ENCODE results near the gene KIFAP3. TPM values are rescaled to one million over a fixed set of nuclear protein-coding genes. Genes with fewer than 3 reads are reported as not detected.

KIFAP3 gene
- polyA plus RNA-seq, 4 donors, result 39.6 to 54.5 (median 49.6) TPM

GRCh38 chr1:169999331-169999741 lies 75.2 kb downstream of the KIFAP3 start:
- peak in 2 of 4 donors; percentile 9 to 14 for DNase-seq (ENCODE audit: low read depth in 4 of 4, low spot score in 3 of 4)

- no peak for DNase-seq (ENCODE audit: low read depth in 4 of 4, low spot score in 3 of 4)
Measured at GRCh38 chr1:169995993-169996392, 78.5 kb downstream of the KIFAP3 start.

DNA sequence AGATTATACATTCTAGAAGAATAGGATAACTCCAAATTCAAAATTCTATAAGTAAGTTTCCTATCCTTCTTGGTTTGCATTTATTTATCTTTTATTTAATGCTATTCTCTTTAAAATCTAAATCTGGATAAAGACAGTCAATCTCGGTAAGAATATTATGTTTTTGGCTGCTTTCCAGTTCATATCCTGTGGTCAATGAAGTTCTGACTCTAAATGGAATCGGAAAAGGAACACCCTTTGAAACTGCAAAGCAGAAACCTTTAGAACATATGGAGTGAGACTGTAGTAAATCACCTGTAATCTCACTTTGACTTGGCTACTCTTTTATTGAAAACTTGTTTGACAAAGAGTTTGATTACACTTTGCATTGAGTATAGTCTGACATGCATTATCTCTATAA lies 85.2 kb downstream of the KIFAP3 start:
- no peak for DNase-seq (ENCODE audit: low read depth in 4 of 4, low spot score in 3 of 4)

GRCh38 chr1:169985757-169986156 lies 88.7 kb downstream of the KIFAP3 start:
- DNase-seq (ENCODE audit: low read depth in 4 of 4, low spot score in 3 of 4), result no peak

- DNase-seq (ENCODE audit: low read depth in 4 of 4, low spot score in 3 of 4), result no peak
Measured at GRCh38 chr1:169974067-169974466, 100.4 kb downstream of the KIFAP3 start.

DNA sequence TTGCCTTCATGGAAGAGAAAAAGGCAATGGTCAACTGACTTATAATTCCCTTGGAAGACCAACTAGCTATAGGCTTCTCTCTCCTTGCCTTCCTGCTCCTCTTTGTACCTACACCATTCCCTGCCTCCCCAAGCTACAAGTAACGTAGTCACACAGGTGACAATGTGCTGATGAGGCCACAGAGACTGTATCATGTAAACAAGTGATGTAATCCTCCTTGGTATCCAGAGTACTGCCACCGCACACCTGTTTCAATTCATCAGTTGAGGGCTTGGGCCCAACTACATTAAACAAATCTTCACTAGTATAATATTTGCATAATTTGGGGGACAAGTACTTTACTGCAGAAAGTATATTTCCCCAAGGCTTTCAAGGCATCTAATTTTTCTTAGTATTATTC lies 104.4 kb downstream of the KIFAP3 start:
- no peak for DNase-seq (ENCODE audit: low read depth in 4 of 4, low spot score in 3 of 4)

DNA sequence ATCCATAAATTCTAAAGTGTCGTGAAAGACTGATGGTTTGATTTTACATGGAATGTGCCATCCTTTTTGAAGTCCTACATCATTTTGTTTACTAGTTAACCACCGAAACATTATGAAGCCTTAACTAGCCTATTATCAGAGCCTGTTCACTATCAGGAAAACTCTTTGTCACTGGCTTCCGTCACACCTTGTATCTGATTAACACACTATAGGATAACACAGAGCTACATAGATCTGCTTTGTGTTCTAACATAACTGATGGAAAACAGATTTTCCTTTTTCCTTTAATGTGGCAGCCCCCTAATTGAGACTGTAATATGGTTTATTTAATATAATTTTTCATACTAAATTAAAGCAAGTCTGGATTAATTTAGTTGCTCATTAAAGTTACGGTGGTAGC lies 106.3 kb downstream of the KIFAP3 start:
- DNase-seq (ENCODE audit: low read depth in 4 of 4, low spot score in 3 of 4), result no peak

- no peak for DNase-seq (ENCODE audit: low read depth in 4 of 4, low spot score in 3 of 4)
Measured at GRCh38 chr1:169964206-169964605, 110.3 kb downstream of the KIFAP3 start.

DNA sequence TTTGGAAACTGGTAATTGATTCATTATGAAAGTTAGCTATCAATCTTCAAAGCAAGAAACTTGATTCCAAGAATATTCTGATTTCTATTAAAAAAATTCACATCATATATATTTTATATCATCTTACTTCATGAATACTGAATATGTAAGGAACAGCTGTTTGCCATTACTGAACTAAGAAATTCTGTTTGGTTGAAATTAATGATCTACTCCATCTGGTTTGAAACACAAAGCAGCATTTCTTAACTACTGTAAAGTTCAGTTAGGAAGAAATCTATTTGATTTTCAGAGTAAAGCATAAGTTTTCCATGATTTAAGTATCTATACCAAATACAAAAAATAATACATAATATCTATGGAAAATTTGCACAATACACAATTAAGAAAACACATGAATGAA lies 114.8 kb downstream of the KIFAP3 start:
- no peak for DNase-seq (ENCODE audit: low read depth in 4 of 4, low spot score in 3 of 4)

GRCh38 chr1:169958987-169959386 lies 115.5 kb downstream of the KIFAP3 start:
- no peak for DNase-seq (ENCODE audit: low read depth in 4 of 4, low spot score in 3 of 4)

- no peak for DNase-seq (ENCODE audit: low read depth in 4 of 4, low spot score in 3 of 4)
Measured at GRCh38 chr1:169957884-169958283, 116.6 kb downstream of the KIFAP3 start.

DNA sequence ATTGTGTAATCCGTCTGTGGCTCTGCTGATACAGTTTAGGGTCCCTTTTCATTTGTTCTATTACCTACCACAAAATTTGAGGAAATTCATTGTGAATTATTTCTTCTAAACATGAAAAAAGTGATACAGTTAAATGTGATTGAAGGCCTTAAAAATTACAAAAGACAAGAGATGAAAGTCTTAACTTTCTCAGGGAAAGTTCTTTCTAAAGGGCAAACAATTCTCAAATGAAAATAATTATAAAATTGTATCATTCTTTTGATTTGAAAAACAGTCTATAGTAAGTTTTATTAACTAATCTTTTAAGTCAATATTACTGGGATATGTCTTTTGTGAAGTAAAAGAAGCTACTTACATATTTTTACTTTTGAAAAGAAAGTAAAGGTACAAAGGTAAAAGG lies 123.4 kb downstream of the KIFAP3 start:
- no peak for DNase-seq (ENCODE audit: low read depth in 4 of 4, low spot score in 3 of 4)

- no peak for DNase-seq (ENCODE audit: low read depth in 4 of 4, low spot score in 3 of 4)
Measured at GRCh38 chr1:169949139-169949538, 125.4 kb downstream of the KIFAP3 start.

GRCh38 chr1:169946206-169946605 lies 128.3 kb downstream of the KIFAP3 start:
- no peak for DNase-seq (ENCODE audit: low read depth in 4 of 4, low spot score in 3 of 4)

GRCh38 chr1:169945181-169945580 lies 129.3 kb downstream of the KIFAP3 start:
- no peak for DNase-seq (ENCODE audit: low read depth in 4 of 4, low spot score in 3 of 4)

GRCh38 chr1:169944621-169945020 lies 129.9 kb downstream of the KIFAP3 start:
- no peak for DNase-seq (ENCODE audit: low read depth in 4 of 4, low spot score in 3 of 4)

- DNase-seq (ENCODE audit: low read depth in 4 of 4, low spot score in 3 of 4), result no peak
Measured at GRCh38 chr1:169943963-169944526, 130.4 kb downstream of the KIFAP3 start.

DNA sequence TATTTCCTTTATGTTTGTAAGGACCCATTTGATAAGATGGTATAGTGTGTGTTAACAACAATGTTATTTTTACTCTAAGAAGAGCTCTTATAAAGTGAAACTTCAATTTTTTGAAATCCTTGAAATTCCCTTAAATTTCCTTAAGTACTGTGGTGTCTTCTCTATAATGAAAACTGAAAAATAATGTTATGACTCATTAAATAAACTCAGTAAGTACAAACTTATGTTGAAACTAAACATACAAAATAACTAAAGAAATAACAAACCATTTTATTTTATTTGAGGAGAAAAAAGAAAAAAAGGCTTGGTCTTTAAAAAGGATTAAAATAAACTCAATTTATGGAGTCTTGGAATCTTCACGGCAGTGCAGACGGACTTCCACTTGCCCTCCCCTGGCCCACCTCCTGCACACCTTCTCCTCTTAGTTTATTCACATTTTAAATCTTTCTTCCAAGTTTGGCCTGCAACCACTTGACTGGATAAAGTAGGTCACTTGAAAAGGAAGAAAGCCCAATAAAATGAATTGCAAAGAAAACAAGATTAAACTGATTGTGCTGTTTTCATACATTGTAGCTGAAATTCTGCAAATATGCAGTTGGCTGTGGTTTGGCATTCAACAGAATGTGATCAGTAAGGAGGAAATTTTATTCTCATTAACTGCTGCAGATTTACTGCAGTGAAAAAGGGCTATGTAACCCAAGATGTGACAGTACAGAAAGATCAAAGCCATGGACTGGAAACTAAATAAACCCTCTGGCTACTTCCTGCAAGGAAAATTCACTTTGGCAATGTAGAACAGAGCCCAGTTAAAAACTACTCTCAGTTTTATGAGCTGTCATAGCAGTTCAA lies 132.3 kb downstream of the KIFAP3 start:
- peak in 2 of 4 donors; percentile 12 to 55 for DNase-seq (ENCODE audit: low read depth in 4 of 4, low spot score in 3 of 4)

DNA sequence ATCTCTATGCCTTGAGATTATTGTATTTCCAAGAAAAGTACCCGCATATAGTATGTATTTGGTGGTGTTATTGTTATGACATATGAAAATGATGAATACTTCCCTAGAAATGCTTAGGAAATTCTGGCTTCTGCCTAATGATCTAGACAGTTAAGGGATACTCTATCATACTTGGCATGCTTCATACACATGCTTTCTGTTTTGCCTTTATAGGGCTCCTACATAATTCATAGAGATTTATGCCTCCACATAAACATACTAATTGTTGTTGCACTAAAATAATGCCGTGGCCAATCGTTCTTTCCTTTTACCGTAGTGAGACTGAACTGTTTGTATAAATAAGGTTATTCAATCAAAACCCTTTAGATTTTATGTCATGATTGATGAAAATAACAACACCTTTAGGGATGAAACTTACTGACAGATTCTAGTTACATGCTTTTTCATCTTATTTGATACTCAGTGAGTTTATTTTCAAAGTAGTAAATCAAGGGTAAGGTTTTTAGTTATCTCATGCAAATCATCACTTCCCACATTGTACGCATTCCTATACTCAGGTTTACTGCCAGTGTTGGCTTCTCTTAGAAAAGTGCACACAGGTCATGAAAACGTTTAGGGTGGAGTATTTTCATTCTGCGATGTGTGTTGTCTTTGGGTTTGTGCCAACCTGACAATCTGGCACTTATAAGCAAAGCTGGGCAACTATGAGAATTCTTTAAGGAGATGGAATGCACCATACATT lies 140.3 kb downstream of the KIFAP3 start:
- no peak for DNase-seq (ENCODE audit: low read depth in 4 of 4, low spot score in 3 of 4)

DNA sequence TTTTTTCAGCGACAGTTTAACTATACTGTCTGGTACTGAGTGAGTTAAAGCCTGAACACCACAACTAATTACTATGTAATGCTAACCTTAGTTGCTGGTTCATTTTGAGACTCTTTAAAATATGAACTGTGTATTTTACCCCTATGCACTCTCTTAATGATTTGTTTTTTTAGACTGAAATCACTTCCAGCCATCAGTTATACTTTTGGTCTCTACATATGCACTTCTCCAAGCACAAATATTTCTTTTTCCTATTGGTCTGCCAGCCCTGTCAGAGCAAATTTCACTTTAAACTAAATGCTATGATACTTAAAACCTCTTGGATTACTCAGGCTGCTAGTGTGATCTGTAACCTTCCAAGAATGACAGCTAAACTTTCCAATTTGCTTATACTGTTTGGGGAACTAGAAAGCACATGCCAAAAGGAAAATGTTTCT lies 142.7 kb downstream of the KIFAP3 start:
- DNase-seq (ENCODE audit: low read depth in 4 of 4, low spot score in 3 of 4), result no peak

DNA sequence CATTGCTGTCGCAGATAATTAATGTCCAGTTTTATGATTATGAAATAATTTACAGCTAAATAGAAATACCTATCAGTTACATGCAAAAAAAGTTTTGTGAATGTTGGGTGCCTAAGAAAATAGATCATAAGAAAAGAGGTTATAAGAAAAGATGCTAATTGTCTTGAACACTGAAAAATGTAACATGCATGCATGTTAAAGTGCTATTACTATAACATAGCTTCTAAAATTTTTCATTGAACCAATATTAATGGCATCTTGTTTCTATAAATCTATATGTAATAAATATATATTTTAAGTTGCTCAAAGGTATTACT lies 145.3 kb downstream of the KIFAP3 start:
- DNase-seq (ENCODE audit: low read depth in 4 of 4, low spot score in 3 of 4), result no peak

Data from left renal pelvis (tissue), 4 donors.